Activated T-helper 9 cell treated with anti-CD3 and anti-CD28 coated beads, Interleukin-2, amount 50 U/mL, for 16 hours (primary cell): Measurements from ENCODE around the gene UBE2V1.
"Not testable (repeated sequence)": the region's sequence is repeated elsewhere in the genome, so short reads cannot be mapped to it uniquely, and the experiment has no call there.

Experiments used
- DNase-seq: peaks from one replicate; pipeline ENCODE4 v3.0.0-alpha.2; 2020; ENCODE audit warnings: low read depth

Gene UBE2V1

GRCh38 chr20:50137702-50138101 lies 24.8 kb upstream of the UBE2V1 start:
- DNase-seq: not testable (repeated sequence)

GRCh38 chr20:50136822-50137599 lies 24.1 kb upstream of the UBE2V1 start:
- no peak for DNase-seq

DNA sequence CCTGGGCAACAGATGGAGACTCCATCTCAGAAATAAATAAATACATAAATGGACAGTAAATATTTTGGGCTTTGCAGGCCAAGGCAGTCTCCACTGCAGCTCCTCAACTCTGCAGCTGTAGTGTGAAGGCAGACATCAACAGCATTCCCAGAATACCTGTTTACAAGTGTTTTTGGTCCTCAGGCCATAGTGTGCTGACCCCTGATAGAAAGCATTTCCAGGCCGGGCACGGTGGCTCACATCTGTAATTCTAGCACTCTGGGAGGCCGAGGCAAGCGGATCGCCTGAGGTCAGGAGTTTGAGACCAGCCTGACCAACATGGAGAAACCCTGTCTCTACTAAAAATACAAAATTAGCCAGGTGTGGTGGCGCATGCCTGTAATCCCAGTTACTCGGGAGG lies 22.2 kb upstream of the UBE2V1 start:
- DNase-seq: not testable (repeated sequence)

- no peak for DNase-seq
Measured at GRCh38 chr20:50133474-50134217, 20.7 kb upstream of the UBE2V1 start.

DNA sequence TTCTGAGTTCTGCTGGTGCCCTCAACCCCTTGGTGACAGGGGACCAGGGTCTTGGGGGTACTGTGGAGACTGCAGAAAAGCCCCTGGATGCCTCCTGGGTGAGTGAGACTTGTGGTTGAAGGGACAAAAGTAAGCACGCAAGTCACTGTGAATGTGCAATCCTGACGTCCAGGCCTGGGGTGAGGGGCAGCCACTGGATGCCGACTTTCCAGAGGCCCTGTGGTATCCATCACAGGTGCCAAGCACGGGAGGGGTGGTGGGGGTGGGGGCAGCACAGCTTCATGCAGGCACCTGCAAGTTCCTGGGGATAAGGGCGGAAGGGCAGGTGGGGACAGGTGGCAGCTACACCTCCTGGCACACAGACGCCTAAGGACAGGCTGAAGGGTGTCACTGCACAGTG lies 20.1 kb upstream of the UBE2V1 start:
- DNase-seq: no peak

DNA sequence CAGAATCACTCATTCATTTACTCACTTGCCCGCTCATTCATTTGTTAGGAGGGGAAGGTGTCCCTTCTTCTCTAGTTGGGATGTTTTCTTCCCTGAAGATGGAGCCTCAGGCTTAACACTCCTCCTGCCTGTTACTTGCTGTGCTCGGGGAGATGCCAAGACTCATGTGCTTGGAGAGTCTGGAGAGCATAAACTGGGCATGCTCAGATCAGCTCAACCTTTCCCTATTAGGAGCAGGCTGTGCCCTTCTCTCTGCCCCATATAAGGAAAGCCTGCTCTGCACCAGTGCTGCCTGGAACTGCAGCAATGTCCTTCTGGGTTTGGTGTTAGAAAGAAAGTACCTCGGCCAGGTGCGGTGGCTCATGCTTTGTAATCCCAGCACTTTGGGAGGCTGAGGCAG lies 18.0 kb upstream of the UBE2V1 start:
- no peak for DNase-seq

DNA sequence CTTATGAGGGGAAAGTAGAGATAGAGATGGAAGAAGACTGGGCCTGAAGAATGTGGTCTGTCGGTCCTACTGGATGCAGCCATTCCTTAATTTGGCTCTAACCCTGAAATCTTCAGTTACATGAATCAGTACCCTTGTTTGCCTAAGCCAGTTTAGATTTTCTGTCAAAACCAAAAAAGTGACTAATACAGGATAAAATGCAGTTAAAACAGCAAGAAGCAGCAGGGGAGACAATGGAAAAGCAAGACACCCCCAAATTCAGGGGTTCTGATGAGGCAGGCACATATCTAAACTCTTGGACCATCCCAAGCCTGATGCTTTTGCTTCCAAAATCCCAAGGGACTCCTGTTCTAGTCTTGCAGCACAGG lies 17.4 kb upstream of the UBE2V1 start:
- DNase-seq: no peak

- DNase-seq: no peak
Measured at GRCh38 chr20:50129662-50130355, 16.9 kb upstream of the UBE2V1 start.

GRCh38 chr20:50128520-50128905 lies 15.6 kb upstream of the UBE2V1 start:
- no peak for DNase-seq

GRCh38 chr20:50127587-50128519 lies 14.9 kb upstream of the UBE2V1 start:
- no peak for DNase-seq

GRCh38 chr20:50126662-50127061 lies 13.7 kb upstream of the UBE2V1 start:
- no peak for DNase-seq

GRCh38 chr20:50125279-50125678 lies 12.3 kb upstream of the UBE2V1 start:
- DNase-seq: no peak

- no peak for DNase-seq
Measured at GRCh38 chr20:50124496-50124895, 11.5 kb upstream of the UBE2V1 start.

DNA sequence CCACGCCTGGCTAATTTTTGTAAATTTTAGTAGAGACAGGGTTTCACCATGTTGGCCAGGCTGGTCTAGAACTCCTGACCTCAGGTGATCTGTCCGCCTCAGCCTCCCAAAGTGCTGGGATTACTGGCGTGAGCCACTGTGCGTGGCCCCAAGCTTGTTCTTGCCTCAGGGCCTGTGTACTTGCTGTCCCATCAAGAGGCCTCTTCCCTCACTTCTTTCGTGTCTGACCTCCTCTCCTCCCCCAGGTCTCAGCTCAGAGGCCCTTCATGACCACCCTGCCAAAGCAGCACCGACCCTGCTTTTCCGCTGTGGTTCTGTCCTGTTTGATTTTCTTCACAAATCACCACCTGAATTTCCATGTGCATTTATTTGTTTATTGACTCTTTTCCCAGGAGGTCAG lies 10.5 kb upstream of the UBE2V1 start:
- DNase-seq: no peak

DNA sequence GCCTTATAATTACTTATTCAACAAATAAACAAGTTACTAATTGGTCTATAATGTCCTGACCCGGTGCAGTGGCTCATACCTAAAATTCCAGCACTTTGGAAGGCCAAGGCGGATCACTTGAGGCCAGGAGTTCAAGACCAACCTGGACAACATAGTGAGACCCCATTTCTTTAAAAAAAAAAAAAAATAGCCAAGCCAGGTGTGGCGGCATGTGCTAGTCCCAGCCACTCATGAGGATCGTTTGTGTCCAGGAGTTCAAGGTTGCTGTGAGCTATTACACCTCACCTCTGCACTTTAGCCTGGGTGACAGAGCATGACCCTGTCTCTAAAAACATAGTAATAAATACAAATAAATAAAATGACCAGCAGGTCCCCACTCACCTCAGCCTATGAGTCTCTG lies 9.8 kb upstream of the UBE2V1 start:
- DNase-seq: no peak

GRCh38 chr20:50121858-50122271 lies 8.9 kb upstream of the UBE2V1 start:
- DNase-seq: no peak

- DNase-seq: peak; percentile 38
Measured at GRCh38 chr20:50120935-50121693, 8.2 kb upstream of the UBE2V1 start.

DNA sequence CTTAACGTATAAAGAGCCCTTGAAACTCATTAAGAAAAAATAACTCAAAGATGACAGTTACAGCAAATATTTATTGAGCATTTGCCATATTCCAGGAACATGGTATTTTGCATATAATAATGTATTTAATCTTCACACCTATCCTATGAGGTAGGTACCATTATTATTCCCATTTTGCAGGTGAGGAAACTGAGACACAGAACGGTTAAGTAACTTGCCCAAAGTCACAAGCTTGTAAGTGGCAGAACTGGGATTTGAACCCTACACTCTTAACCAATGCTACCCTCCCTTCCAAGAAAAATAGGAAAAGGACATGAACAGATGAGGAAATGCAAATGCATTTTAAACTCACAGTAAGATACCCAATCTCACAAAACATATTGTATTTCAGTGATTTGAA lies 5.3 kb upstream of the UBE2V1 start:
- no peak for DNase-seq

- DNase-seq: no peak
Measured at GRCh38 chr20:50116368-50116999, 3.5 kb upstream of the UBE2V1 start.

DNA sequence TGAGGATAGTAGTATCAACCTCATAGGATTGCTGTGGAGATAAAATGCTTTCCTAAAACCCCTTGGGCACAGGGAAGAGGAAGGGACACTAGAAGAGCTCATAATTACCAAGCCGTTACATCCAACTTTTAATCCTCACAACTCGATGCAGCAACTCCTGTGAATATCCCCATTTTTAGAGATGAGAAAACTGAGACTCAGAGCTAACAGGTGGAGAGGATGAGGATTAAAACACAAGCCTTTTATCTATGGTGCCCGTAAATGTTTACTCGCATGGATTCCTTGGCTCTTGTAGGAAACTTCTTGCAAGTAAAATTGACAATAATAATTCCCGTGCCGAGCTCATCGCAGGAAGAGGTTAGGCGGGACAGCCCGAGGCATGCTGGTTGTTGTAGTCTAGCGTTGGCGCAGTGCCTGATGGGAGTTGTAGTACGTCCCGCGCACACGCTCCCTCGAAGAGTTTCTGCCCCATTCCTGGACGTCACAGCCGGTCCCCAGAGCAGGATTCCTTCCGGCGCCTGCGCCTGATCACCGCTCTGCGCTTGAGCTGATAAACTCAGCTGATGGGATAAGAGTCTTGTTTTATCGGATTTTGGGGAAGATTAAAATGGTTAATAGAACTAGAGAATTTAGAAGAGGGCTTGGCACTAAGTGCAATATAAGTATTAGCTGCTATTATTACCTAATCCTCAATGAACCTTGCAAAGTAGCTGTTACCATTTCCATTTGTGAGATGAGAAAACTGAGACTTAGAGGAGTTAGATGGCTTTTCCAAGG lies 2.8 kb upstream of the UBE2V1 start:
- peak; percentile 85 for DNase-seq
